ENCODE data around the gene NIBAN1.

DNA sequence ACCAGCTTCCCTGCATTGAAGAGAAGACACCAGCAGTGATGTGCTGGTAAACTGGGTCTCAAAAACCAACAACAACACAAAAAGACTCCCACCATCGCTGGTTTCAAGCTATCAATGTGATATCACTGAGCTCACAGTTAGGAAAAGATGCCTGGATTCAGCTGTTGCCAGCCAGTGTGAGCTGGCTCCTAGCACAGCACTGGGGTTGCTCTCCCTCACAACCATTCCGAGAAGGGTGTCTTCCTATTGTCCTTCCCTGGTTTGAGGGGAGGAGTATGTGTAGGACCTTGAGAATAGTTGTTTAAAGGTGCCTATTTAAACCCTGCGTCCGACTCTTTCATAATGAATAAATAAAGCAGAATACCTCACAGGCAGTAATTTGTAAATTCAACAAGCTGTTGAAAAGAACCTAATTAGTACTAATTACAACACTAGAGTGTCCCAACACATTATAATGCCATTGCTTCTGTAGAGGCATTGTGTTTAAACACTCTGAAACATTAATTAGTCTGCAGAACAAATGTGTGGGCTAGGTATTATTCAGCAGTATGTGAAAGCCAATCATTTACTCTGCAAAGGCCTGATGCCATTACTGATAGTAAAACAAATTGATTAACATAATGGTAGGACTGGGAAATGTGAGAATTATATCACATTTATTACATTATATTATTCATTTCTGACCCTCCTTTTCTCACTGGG is 17.2 kb downstream of the NIBAN1 start:
- TF ChIP-seq, protein P1, sequence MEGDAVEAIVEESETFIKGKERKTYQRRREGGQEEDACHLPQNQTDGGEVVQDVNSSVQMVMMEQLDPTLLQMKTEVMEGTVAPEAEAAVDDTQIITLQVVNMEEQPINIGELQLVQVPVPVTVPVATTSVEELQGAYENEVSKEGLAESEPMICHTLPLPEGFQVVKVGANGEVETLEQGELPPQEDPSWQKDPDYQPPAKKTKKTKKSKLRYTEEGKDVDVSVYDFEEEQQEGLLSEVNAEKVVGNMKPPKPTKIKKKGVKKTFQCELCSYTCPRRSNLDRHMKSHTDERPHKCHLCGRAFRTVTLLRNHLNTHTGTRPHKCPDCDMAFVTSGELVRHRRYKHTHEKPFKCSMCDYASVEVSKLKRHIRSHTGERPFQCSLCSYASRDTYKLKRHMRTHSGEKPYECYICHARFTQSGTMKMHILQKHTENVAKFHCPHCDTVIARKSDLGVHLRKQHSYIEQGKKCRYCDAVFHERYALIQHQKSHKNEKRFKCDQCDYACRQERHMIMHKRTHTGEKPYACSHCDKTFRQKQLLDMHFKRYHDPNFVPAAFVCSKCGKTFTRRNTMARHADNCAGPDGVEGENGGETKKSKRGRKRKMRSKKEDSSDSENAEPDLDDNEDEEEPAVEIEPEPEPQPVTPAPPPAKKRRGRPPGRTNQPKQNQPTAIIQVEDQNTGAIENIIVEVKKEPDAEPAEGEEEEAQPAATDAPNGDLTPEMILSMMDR (IDR thresholded peaks at IDR 0.05; ENCODE audit: insufficient read depth, low read length, poor library complexity, severe bottlenecking) = no peak
- TF ChIP-seq EZH2phosphoT487 (conservative IDR thresholded peaks at IDR 0.05; ENCODE audit: low read length) = no peak

Measured in SU-DHL-6 (cell line).